DND-41 (cell line): ENCODE results near the gene GTPBP1.

Experiments
- ATAC-seq: fragments of 200-7000 bp; cut with Tn5 transposase; 3 replicates; pipeline ENCODE4 v1.9.1; 2021; ENCODE audit warnings: low read depth; ENCODE audit not compliant: insufficient read depth
- DNase-seq: peaks from one replicate; pipeline ENCODE4 v3.0.0-alpha.2; 2020
- H2AFZ ChIP-seq: 2 replicates; pipeline ENCODE4 v1.6.0; 2012; ENCODE audit warnings: low read depth, low read length
- H3K27ac ChIP-seq: 2 replicates; pipeline ENCODE4 v1.5.1; 2012; ENCODE audit warnings: low read length, inconsistent platforms
- H3K27me3 ChIP-seq: fragments of 200-600 bp; sonication (generic); 2 replicates; pipeline ENCODE4 v1.6.0; 2012; ENCODE audit warnings: low read length, mild to moderate bottlenecking, inconsistent platforms; ENCODE audit not compliant: insufficient read depth, poor library complexity
- H3K36me3 ChIP-seq: 2 replicates; pipeline ENCODE4 v1.5.1; 2012; ENCODE audit warnings: low read length, inconsistent platforms; ENCODE audit not compliant: insufficient read depth
- H3K4me1 ChIP-seq: 2 replicates; pipeline ENCODE4 v1.5.1; 2012; ENCODE audit warnings: mild to moderate bottlenecking, low read length; ENCODE audit not compliant: insufficient read depth
- H3K4me2 ChIP-seq: 2 replicates; pipeline ENCODE4 v1.6.0; 2012; ENCODE audit warnings: mild to moderate bottlenecking, moderate library complexity, low read length, inconsistent platforms; ENCODE audit not compliant: insufficient read depth
- H3K4me3 ChIP-seq, 2 experiments: fragments of 200-600 bp in 1 of 2; shearing (Covaris generic) in 1 of 2; 2 replicates each; pipeline ENCODE4 v1.5.1; 2012 to 2016; ENCODE audit warnings: inconsistent platforms in 2 of 2, low read length in 2 of 2, mild to moderate bottlenecking in 2 of 2, low read depth in 1 of 2, moderate library complexity in 1 of 2
- H3K79me2 ChIP-seq: 2 replicates; pipeline ENCODE4 v1.6.0; 2012; ENCODE audit warnings: low read length, inconsistent platforms; ENCODE audit not compliant: insufficient read depth
- H3K9ac ChIP-seq: 2 replicates; pipeline ENCODE4 v1.6.0; 2012; ENCODE audit warnings: low read depth, mild to moderate bottlenecking, inconsistent platforms, low read length, moderate library complexity
- H3K9me3 ChIP-seq: 2 replicates; pipeline ENCODE4 v1.5.1; 2012; ENCODE audit warnings: low read length, moderate library complexity, mild to moderate bottlenecking, inconsistent platforms; ENCODE audit not compliant: insufficient read depth, severe bottlenecking
- H4K20me1 ChIP-seq: 2 replicates; pipeline ENCODE4 v1.6.0; 2012; ENCODE audit warnings: low read length; ENCODE audit not compliant: insufficient read depth
- EZH2 ChIP-seq: IDR thresholded peaks from 3 replicates; pipeline ENCODE4 v1.6.1; 2012; ENCODE audit warnings: borderline replicate concordance, low read depth, mild to moderate bottlenecking, moderate library complexity, low read length, inconsistent platforms; ENCODE audit not compliant: severe bottlenecking
- TF ChIP-seq, protein P1 (sequence below): IDR thresholded peaks from 2 replicates; pipeline ENCODE4 v1.5.1; 2012; ENCODE audit warnings: borderline replicate concordance, low read length, moderate library complexity, mild to moderate bottlenecking; ENCODE audit not compliant: poor library complexity, severe bottlenecking; ENCODE audit errors: extremely low read depth

Gene GTPBP1

DNA sequence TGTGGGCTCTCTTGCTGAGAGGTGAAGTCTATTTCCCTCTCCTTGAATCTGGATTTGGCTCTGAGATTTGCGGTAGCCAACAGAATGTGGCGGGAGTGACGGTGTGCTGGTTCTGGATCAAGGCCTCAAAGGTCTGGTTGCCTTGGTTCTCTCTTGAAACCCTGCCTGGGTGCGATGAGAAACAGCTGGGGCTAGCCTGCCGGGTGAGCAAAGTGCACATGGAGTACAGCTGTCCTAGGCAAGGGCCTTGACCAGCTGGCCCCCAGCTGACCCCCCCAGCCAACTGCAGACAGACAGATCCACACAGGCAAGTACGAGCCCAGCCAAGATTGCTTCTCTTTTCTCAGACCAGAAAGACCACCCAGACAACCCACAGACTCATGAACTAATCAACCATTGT is 39.2 kb downstream of the GTPBP1 start:
- H3K36me3 ChIP-seq = peaks cover 94% of the 10 kb centered on the region
- H3K9ac ChIP-seq = no peak overlapping the region
- peaks cover 10% of the 10 kb centered on the region; the same call in 1 of the 2 replicates for H4K20me1 ChIP-seq

GRCh38 chr22:38745676-38746460 is 40.1 kb downstream of the GTPBP1 start:
- H3K27ac ChIP-seq = no peak overlapping the region
- H3K4me1 ChIP-seq = no peaks in the 10 kb centered on the region
- H3K36me3 ChIP-seq = peaks cover 94% of the 10 kb centered on the region
- no peak overlapping the region for H3K4me2 ChIP-seq
- no peaks in the 10 kb centered on the region for H3K79me2 ChIP-seq
- no peak overlapping the region for H3K9ac ChIP-seq
- no peak for TF ChIP-seq EZH2
- TF ChIP-seq, protein P1, sequence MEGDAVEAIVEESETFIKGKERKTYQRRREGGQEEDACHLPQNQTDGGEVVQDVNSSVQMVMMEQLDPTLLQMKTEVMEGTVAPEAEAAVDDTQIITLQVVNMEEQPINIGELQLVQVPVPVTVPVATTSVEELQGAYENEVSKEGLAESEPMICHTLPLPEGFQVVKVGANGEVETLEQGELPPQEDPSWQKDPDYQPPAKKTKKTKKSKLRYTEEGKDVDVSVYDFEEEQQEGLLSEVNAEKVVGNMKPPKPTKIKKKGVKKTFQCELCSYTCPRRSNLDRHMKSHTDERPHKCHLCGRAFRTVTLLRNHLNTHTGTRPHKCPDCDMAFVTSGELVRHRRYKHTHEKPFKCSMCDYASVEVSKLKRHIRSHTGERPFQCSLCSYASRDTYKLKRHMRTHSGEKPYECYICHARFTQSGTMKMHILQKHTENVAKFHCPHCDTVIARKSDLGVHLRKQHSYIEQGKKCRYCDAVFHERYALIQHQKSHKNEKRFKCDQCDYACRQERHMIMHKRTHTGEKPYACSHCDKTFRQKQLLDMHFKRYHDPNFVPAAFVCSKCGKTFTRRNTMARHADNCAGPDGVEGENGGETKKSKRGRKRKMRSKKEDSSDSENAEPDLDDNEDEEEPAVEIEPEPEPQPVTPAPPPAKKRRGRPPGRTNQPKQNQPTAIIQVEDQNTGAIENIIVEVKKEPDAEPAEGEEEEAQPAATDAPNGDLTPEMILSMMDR = no peak
- DNase-seq (no peak), ATAC-seq (no peak)
- H3K9me3 ChIP-seq = no peaks in the 10 kb centered on the region
- no peak overlapping the region for H3K4me3 ChIP-seq
- no peaks in the 10 kb centered on the region for H3K27me3 ChIP-seq
- peaks cover 10% of the 10 kb centered on the region for H4K20me1 ChIP-seq
- H2AFZ ChIP-seq = no peak overlapping the region

More for the DNA sequence above, 39.2 kb downstream of the GTPBP1 start:
- Histone ChIP-seq H3K4me3 (no peak overlapping the region), H3K27ac (no peak overlapping the region), H2AFZ (no peak overlapping the region), H3K27me3 (no peaks in the 10 kb centered on the region), H3K4me2 (no peak overlapping the region), H3K9me3 (no peaks in the 10 kb centered on the region), H3K79me2 (no peaks in the 10 kb centered on the region), H3K4me1 (no peaks in the 10 kb centered on the region)
- TF ChIP-seq, protein P1 = no peak
- no peak for TF ChIP-seq EZH2
- no peak for DNase-seq
- ATAC-seq = no peak

DNA sequence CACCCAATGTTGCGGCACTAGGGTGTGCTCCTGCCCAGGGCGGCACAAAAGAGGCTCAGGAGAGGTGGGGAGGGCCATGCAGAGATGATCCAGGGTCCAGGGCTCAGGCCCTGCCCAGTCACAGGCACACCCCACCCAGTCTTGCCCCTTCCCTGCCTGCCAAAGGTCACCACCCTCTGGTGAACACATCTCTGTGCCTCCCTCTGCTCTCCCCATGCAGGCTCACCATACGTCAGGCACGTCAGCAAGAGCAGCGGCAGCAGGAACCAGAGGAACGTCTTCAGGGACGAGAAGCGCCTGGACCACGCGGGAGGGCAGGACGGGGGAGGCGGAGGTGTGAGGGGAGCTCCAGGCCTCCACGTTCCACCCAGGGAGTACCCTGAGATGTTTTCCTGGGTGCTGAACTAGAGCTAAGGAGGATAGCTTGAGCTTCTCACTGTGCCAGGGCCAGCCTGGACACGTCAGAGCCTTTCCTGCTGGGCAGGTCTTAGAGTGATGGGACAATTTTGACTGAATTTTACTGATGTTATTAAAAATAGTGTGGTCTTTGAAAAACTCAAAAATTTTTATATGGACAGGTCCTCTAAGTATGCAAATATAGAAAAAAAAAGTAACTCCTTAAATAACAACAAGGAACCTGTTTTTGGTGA is 42.9 kb downstream of the GTPBP1 start:
- no peak overlapping the region for H3K9ac ChIP-seq
- no peak overlapping the region for H3K4me2 ChIP-seq
- H4K20me1 ChIP-seq = peaks cover 32% of the 10 kb centered on the region
- H3K36me3 ChIP-seq = peaks cover 94% of the 10 kb centered on the region
- TF ChIP-seq, protein P1 = no peak
- TF ChIP-seq EZH2 = no peak
- no peak overlapping the region for H3K4me3 ChIP-seq
- H3K79me2 ChIP-seq = peaks cover 18% of the 10 kb centered on the region
- H3K27me3 ChIP-seq = no peaks in the 10 kb centered on the region
- no peak overlapping the region for H3K27ac ChIP-seq
- ATAC-seq (no peak), DNase-seq (no peak)
- peaks cover 14% of the 10 kb centered on the region for H3K4me1 ChIP-seq
- no peaks in the 10 kb centered on the region for H3K9me3 ChIP-seq
- no peak overlapping the region for H2AFZ ChIP-seq
